DND-41 (cell line): ENCODE results near the gene CTBP2.

Experiments
- ATAC-seq: fragments of 200-7000 bp; cut with Tn5 transposase; 3 replicates; pipeline ENCODE4 v1.9.1; 2021; ENCODE audit warnings: low read depth; ENCODE audit not compliant: insufficient read depth
- DNase-seq: peaks from one replicate; pipeline ENCODE4 v3.0.0-alpha.2; 2020
- H2AFZ ChIP-seq: 2 replicates; pipeline ENCODE4 v1.6.0; 2012; ENCODE audit warnings: low read depth, low read length
- H3K27ac ChIP-seq: 2 replicates; pipeline ENCODE4 v1.5.1; 2012; ENCODE audit warnings: low read length, inconsistent platforms
- H3K27me3 ChIP-seq: fragments of 200-600 bp; sonication (generic); 2 replicates; pipeline ENCODE4 v1.6.0; 2012; ENCODE audit warnings: low read length, mild to moderate bottlenecking, inconsistent platforms; ENCODE audit not compliant: insufficient read depth, poor library complexity
- H3K36me3 ChIP-seq: 2 replicates; pipeline ENCODE4 v1.5.1; 2012; ENCODE audit warnings: low read length, inconsistent platforms; ENCODE audit not compliant: insufficient read depth
- H3K4me1 ChIP-seq: 2 replicates; pipeline ENCODE4 v1.5.1; 2012; ENCODE audit warnings: mild to moderate bottlenecking, low read length; ENCODE audit not compliant: insufficient read depth
- H3K4me2 ChIP-seq: 2 replicates; pipeline ENCODE4 v1.6.0; 2012; ENCODE audit warnings: mild to moderate bottlenecking, moderate library complexity, low read length, inconsistent platforms; ENCODE audit not compliant: insufficient read depth
- H3K4me3 ChIP-seq, 2 experiments: fragments of 200-600 bp in 1 of 2; shearing (Covaris generic) in 1 of 2; 2 replicates each; pipeline ENCODE4 v1.5.1; 2012 to 2016; ENCODE audit warnings: inconsistent platforms in 2 of 2, low read length in 2 of 2, mild to moderate bottlenecking in 2 of 2, low read depth in 1 of 2, moderate library complexity in 1 of 2
- H3K79me2 ChIP-seq: 2 replicates; pipeline ENCODE4 v1.6.0; 2012; ENCODE audit warnings: low read length, inconsistent platforms; ENCODE audit not compliant: insufficient read depth
- H3K9ac ChIP-seq: 2 replicates; pipeline ENCODE4 v1.6.0; 2012; ENCODE audit warnings: low read depth, mild to moderate bottlenecking, inconsistent platforms, low read length, moderate library complexity
- H3K9me3 ChIP-seq: 2 replicates; pipeline ENCODE4 v1.5.1; 2012; ENCODE audit warnings: low read length, moderate library complexity, mild to moderate bottlenecking, inconsistent platforms; ENCODE audit not compliant: insufficient read depth, severe bottlenecking
- H4K20me1 ChIP-seq: 2 replicates; pipeline ENCODE4 v1.6.0; 2012; ENCODE audit warnings: low read length; ENCODE audit not compliant: insufficient read depth
- EZH2 ChIP-seq: IDR thresholded peaks from 3 replicates; pipeline ENCODE4 v1.6.1; 2012; ENCODE audit warnings: borderline replicate concordance, low read depth, mild to moderate bottlenecking, moderate library complexity, low read length, inconsistent platforms; ENCODE audit not compliant: severe bottlenecking
- TF ChIP-seq, protein P1 (sequence below): IDR thresholded peaks from 2 replicates; pipeline ENCODE4 v1.5.1; 2012; ENCODE audit warnings: borderline replicate concordance, low read length, moderate library complexity, mild to moderate bottlenecking; ENCODE audit not compliant: poor library complexity, severe bottlenecking; ENCODE audit errors: extremely low read depth

The CTBP2 gene

DNA sequence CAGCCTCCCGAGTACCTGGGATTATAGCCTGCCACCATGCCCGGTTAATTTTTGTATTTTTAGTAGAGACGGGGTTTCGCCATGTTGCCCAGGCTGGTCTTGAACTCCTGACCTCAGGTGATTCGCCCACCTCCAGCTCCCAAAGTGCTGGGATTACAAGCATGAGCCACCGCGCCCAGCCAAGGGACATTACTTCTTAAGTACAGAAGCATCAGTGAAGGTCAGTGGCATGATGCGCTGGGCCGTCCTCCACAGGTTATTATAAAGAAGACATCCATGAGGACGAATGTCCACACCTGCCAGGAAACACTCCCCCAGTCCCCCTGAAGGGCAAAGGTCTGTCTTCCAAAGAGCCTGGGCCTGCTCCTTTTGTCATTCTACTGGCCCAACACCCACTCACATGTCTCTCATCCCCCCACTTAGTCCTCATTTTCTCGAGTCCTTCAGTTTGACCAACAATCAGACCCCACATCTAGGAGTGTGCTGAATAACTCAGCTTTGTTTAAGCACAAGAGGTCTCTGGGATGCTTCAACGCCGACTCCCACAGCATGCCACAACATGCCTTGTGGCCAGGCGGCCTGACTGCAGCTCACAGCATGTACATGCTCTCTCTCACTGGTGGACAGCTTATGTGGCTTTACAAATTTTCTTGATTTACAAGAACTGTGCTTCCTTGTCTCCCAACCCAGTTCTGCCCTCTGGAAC, 73.0 kb downstream of the CTBP2 start:
- H2AFZ ChIP-seq = no peak overlapping the region
- no peaks in the 10 kb centered on the region; the same call in 1 of the 2 replicates for H3K36me3 ChIP-seq
- peaks cover 60% of the 10 kb centered on the region for H3K79me2 ChIP-seq
- no peaks in the 10 kb centered on the region for H3K27me3 ChIP-seq
- H3K4me2 ChIP-seq = no peak overlapping the region
- no peaks in the 10 kb centered on the region for H3K4me1 ChIP-seq
- DNase-seq (no peak), ATAC-seq (no peak)
- no peak overlapping the region for H3K9ac ChIP-seq
- no peak overlapping the region for H3K27ac ChIP-seq
- no peak for TF ChIP-seq EZH2
- TF ChIP-seq, protein P1, sequence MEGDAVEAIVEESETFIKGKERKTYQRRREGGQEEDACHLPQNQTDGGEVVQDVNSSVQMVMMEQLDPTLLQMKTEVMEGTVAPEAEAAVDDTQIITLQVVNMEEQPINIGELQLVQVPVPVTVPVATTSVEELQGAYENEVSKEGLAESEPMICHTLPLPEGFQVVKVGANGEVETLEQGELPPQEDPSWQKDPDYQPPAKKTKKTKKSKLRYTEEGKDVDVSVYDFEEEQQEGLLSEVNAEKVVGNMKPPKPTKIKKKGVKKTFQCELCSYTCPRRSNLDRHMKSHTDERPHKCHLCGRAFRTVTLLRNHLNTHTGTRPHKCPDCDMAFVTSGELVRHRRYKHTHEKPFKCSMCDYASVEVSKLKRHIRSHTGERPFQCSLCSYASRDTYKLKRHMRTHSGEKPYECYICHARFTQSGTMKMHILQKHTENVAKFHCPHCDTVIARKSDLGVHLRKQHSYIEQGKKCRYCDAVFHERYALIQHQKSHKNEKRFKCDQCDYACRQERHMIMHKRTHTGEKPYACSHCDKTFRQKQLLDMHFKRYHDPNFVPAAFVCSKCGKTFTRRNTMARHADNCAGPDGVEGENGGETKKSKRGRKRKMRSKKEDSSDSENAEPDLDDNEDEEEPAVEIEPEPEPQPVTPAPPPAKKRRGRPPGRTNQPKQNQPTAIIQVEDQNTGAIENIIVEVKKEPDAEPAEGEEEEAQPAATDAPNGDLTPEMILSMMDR = no peak
- no peaks in the 10 kb centered on the region for H3K9me3 ChIP-seq
- no peak overlapping the region for H3K4me3 ChIP-seq
- H4K20me1 ChIP-seq = peaks cover 56% of the 10 kb centered on the region

GRCh38 chr10:125086691-125087090, 73.7 kb downstream of the CTBP2 start:
- no peak overlapping the region for H3K4me2 ChIP-seq
- no peaks in the 10 kb centered on the region for H3K9me3 ChIP-seq
- ATAC-seq = no peak
- peaks cover 58% of the 10 kb centered on the region for H3K79me2 ChIP-seq
- no peaks in the 10 kb centered on the region; the same call in 1 of the 2 replicates for H3K36me3 ChIP-seq
- H2AFZ ChIP-seq = no peak overlapping the region
- H4K20me1 ChIP-seq = peaks cover 55% of the 10 kb centered on the region
- no peak overlapping the region for H3K4me3 ChIP-seq
- TF ChIP-seq EZH2 = no peak
- TF ChIP-seq, protein P1 = no peak
- no peak overlapping the region for H3K9ac ChIP-seq
- H3K4me1 ChIP-seq = no peaks in the 10 kb centered on the region
- DNase-seq = no peak
- no peak overlapping the region for H3K27ac ChIP-seq
- no peaks in the 10 kb centered on the region for H3K27me3 ChIP-seq

DNA sequence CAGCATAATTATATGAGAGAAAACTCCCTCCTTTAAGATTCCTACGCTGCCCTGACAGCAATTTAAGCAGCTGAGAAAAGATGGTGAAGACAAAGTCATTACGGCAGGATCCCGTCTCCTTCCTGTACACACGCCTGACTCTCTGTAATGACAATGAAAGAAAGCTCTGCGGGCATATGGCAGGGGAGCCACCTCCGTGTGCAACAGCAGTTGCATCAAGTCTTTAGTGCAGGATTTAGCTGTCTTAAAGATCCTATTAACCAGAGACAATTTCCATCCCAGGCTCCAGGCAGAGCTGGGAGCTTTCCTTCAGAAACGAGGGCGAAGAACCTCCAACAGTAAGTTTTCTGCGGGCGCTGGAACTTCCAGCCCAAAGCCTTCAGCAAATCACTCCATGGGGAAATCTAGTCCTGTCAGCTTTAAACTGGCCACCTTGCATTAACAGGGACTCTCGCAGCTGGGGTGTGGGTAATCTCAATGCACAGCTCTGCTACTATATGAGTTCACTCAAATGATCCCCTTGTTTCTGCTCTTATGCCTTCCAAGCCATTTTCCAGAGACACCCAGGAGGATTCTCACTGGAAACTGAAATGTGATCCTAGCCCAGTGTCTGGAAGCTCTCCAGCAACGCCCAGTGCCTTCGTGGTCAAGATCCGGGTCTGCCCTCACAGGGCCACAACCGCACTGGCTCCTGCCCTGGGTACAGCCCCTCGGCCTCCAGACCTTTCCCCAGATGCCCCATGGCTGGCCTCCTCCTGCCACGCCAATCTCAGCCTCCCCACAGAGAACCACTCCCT, 74.9 kb downstream of the CTBP2 start:
- Histone ChIP-seq H3K79me2 (peaks cover 60% of the 10 kb centered on the region), H3K27me3 (no peaks in the 10 kb centered on the region), H3K4me1 (no peaks in the 10 kb centered on the region), H4K20me1 (peaks cover 45% of the 10 kb centered on the region), H3K9ac (no peak overlapping the region), H3K4me2 (no peak overlapping the region), H3K27ac (no peak overlapping the region), H3K9me3 (no peaks in the 10 kb centered on the region), H3K36me3 (no peaks in the 10 kb centered on the region; the same call in 1 of the 2 replicates), H3K4me3 (no peak overlapping the region), H2AFZ (no peak overlapping the region)
- ATAC-seq = no peak
- no peak for DNase-seq
- TF ChIP-seq, protein P1 = no peak
- TF ChIP-seq EZH2 = no peak
